Activated T-helper 1 cell treated with anti-CD3 and anti-CD28 coated beads, Interleukin-12 subunit alpha, Interleukin-12 subunit beta, Interleukin-2, Interleukin-4 antibody, amounts not matched to agents 30 ng/mL and 10 ng/mL and 1 ng/mL, durations not matched to agents 14 hours and 24 hours and 36 hours (primary cell): Measurements from ENCODE around the gene CD82. TPM values are rescaled to one million over a fixed set of nuclear protein-coding genes. Genes with fewer than 3 reads are reported as not detected.
"Not testable (repeated sequence)": the region's sequence is repeated elsewhere in the genome, so short reads cannot be mapped to it uniquely, and the experiment has no call there.

Source experiments
- DNase-seq: peaks from one replicate; pipeline ENCODE4 v3.0.0; 2021; ENCODE audit warnings: low spot score
- H3K27ac Mint-ChIP-seq: one replicate; pipeline ENCODE4 v1.8.0; 2021; ENCODE audit warnings: mild to moderate bottlenecking, mixed read lengths
- H3K27me3 Mint-ChIP-seq: one replicate; pipeline ENCODE4 v1.8.0; 2022; ENCODE audit warnings: mild to moderate bottlenecking, moderate library complexity, mixed read lengths; ENCODE audit not compliant: insufficient read depth
- H3K36me3 Mint-ChIP-seq: one replicate; pipeline ENCODE4 v1.8.0; 2021; ENCODE audit warnings: low read depth, mixed read lengths
- H3K4me1 Mint-ChIP-seq: one replicate; pipeline ENCODE4 v1.8.0; 2021; ENCODE audit warnings: low read depth, mixed read lengths
- H3K4me3 Mint-ChIP-seq: one replicate; pipeline ENCODE4 v1.8.0; 2021; ENCODE audit warnings: mild to moderate bottlenecking, moderate library complexity, mixed read lengths
- H3K9me3 Mint-ChIP-seq: one replicate; pipeline ENCODE4 v1.8.0; 2021; ENCODE audit warnings: mixed read lengths
- intact Hi-C: fragments of 100-400 bp; cut with micrococcal nuclease; formaldehyde crosslinking; loops from one replicate; pipeline ENCODE4 v1.15.1; 2024
- total RNA-seq: library from RNA; stranded (reverse); gene quantifications from 2 replicates; pipeline ENCODE4 v1.2.3, GENCODE V29; 2022

The CD82 gene
- total RNA-seq, 1 donor from 2014 or later: 500 TPM

DNA sequence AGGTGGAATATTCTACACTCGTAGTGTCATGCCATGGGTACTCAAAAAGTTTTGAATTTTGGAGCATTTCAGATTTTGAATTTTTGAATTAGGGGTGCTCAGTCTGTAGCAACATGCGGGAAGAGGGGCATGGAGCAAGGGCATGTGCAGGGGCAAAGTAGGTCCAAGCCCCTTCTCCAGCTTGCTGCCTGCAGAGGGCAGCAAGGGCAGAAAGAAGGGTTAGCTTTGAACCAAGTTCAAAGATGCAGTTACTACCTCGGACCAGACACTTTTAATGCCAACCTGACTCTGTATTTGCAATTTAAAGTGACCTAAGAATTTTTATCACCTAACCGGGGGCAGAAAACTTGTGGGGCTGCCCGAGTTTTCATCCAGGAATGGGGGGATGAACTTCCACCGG is 68.2 kb downstream of the CD82 start:
- peaks cover 2% of the 10 kb centered on the region for H3K36me3 Mint-ChIP-seq
- intact Hi-C loops: no loop called here

DNA sequence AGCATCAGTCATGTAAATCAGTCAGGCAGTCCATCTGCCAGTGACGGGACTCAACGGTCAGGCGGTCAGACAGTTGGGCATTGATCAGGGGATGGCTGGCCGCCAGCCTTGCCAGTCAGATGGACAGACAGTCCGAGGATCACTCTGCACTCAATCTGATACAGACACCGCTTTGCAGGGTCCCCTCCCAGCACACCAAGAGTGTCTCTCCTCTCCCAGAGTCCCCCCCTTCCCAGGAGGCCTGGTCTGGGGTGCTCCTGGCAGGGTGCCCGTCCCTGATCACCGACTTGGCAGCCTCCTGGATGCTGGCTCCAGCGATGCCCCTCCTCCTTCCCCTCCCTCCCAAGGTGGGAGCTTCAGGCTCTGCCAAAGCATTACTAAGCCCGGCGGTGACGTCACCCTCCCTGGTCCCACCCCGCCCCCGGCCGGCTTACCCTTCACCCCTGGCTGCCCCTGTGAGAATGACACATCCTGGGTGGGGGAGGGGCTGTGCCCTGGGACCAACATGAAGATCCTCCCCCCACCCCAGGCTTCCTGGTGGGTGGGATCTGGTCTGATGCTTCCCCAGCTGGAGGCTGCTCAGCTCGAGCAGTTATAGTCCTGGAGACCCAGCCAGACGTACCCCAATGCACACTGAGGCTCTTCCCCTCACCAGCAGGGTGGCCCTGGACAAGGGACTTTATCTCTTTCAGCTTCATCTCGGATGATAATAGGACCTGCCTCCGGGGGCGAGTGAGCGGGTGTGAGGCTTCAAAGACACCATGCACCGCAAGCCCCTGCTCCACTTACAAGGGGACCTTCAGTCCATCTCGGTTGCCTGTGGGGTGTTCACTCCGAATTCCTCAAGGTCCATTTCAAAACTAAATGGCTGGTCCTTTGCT is 69.2 kb downstream of the CD82 start:
- intact Hi-C loops: no loop called here
- H3K9me3 Mint-ChIP-seq: no peaks in the 10 kb centered on the region

More for the DNA sequence above, 68.2 kb downstream of the CD82 start:
- H3K27me3 Mint-ChIP-seq: peaks cover 17% of the 10 kb centered on the region
- DNase-seq: no peak
- peaks cover 8% of the 10 kb centered on the region for H3K4me1 Mint-ChIP-seq
- no peaks in the 10 kb centered on the region for H3K9me3 Mint-ChIP-seq
- H3K4me3 Mint-ChIP-seq: no peak overlapping the region
- H3K27ac Mint-ChIP-seq: no peak overlapping the region

DNA sequence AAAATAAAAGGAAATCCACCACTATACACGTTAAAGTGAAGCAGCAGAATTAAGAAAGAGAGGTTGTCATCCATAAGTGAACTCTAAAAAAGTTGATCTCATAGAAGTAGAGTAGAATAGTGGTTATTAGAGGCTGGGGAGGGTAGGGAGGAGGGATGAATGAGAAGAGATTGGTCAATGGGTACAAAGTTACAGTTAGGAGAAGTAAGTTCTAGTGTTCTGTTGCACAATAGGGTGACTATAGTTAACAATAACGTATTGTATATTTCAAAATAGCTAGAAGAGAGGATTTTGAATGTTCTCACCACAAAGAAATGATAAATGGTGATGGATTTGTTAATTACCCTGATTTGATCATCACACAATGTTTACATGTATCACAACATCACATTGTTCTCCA is 72.0 kb downstream of the CD82 start:
- peaks cover 7% of the 10 kb centered on the region for H3K9me3 Mint-ChIP-seq
- H3K27ac Mint-ChIP-seq: no peak overlapping the region
- H3K4me1 Mint-ChIP-seq: no peaks in the 10 kb centered on the region
- H3K36me3 Mint-ChIP-seq: peaks cover 2% of the 10 kb centered on the region
- no peak for DNase-seq
- intact Hi-C loops: no loop called here
- peaks cover 43% of the 10 kb centered on the region for H3K27me3 Mint-ChIP-seq
- no peak overlapping the region for H3K4me3 Mint-ChIP-seq

More for the DNA sequence above, 69.2 kb downstream of the CD82 start:
- Mint-ChIP-seq H3K4me3 (no peak overlapping the region), H3K27ac (no peak overlapping the region), H3K4me1 (no peaks in the 10 kb centered on the region), H3K27me3 (peaks cover 23% of the 10 kb centered on the region), H3K36me3 (peaks cover 2% of the 10 kb centered on the region)
- no peak for DNase-seq

DNA sequence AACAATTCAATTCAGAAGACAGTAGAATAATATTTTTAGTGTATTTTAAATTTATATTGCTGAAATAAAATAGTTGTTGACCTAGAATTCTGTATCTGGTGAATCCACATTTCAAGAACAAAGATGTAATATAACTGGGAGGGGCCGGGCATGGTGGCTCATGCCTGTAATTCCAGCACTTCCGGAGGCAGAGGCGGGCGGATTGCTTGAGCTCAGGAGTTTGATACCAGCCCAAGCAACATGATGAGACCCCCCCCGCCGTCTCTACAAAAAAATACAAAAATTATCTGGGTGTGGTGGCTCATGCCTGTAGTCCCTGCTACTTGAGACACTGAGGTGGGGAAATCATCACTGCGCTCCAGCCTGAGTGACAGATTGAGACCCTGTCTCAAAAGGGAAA is 72.6 kb downstream of the CD82 start:
- H3K4me1 Mint-ChIP-seq: no peaks in the 10 kb centered on the region
- H3K27ac Mint-ChIP-seq: no peak overlapping the region
- H3K36me3 Mint-ChIP-seq: peaks cover 5% of the 10 kb centered on the region
- peaks cover 13% of the 10 kb centered on the region for H3K9me3 Mint-ChIP-seq
- DNase-seq: no peak
- peaks cover 47% of the 10 kb centered on the region for H3K27me3 Mint-ChIP-seq
- no peak overlapping the region for H3K4me3 Mint-ChIP-seq
- intact Hi-C loops: no loop called here

DNA sequence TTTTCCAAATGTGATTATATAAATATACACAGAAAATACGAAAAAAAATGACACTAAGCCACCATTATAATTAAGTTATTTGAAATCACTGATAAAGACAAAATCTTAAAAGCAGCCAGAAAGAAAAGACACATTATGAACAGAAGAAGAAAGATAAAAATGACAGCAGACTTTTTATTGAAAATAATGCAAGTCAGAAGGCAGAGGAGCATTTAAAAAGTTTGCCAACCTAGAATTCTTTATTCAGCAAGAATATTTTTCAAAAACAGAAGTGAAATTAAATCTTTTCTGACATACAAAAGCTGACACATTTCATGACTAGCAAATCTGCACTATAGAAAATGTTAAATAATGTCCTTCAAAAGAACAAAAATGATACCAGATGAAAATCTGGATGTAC is 77.8 kb downstream of the CD82 start:
- Mint-ChIP-seq H3K27ac (no peak overlapping the region), H3K27me3 (peaks cover 68% of the 10 kb centered on the region)
- intact Hi-C loops: no loop called here

DNA sequence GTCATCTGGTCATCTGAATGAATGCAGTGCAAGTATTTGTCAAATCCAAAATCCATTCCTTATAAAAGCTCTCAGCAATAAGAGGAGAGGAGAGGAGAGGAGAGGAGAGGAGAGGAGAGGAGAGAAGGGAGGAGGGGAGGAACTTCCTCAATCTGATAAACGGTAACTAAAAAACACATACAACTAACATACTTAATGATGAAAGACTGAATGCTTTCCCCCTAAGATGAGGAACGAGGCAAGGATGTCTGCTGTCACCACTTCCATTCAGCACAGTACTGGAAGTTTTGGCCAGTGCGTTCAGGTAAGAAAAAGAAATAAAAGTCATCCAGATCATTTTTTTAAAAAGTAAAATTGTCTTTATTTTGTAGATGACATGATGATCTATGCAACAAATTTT is 80.4 kb downstream of the CD82 start:
- Mint-ChIP-seq H3K9me3 (peaks cover 30% of the 10 kb centered on the region), H3K36me3 (peaks cover 6% of the 10 kb centered on the region), H3K27ac (no peak overlapping the region), H3K4me1 (no peaks in the 10 kb centered on the region), H3K27me3 (peaks cover 62% of the 10 kb centered on the region), H3K4me3 (no peak overlapping the region)
- no peak for DNase-seq
- intact Hi-C loops: no loop called here

More for the DNA sequence above, 77.8 kb downstream of the CD82 start:
- H3K4me3 Mint-ChIP-seq: no peak overlapping the region
- no peaks in the 10 kb centered on the region for H3K4me1 Mint-ChIP-seq
- no peak for DNase-seq
- peaks cover 30% of the 10 kb centered on the region for H3K9me3 Mint-ChIP-seq
- peaks cover 6% of the 10 kb centered on the region for H3K36me3 Mint-ChIP-seq

DNA sequence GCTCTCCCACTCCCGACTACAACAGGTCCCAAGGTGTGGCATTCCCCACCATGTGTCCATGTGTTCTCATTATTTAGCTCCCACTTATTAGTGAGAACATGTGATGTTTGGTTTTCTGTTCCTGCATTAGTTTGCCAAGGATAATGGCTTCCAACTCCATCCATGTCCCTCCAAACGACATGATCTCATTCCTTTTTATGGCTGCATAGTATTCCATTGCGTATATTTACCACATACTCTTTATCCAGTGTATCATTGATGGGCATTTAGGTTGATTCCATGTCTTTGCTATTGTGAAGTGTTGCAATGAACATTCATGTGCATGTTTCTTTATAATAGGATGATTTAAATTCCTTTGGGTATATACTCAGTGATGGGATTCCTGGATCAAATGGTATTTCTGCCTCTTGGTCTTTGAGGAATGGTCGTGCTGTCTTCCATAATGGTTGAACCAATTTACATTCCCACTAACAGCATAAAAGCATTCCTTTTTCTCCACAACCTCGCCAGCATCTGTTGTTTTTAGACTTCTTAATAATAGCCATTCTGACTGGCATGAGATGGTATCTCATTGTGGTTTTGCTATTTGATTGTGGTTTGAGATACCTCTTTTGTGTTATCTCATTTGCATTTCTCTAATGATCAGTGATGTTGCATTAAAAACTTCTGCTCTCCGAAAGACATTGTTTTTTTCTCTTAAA is 81.9 kb downstream of the CD82 start:
- H3K36me3 Mint-ChIP-seq, DNase-seq, intact Hi-C loops, H3K4me1 Mint-ChIP-seq, H3K4me3 Mint-ChIP-seq, H3K27ac Mint-ChIP-seq: not testable (repeated sequence)
- peaks cover 22% of the 10 kb centered on the region for H3K9me3 Mint-ChIP-seq
- H3K27me3 Mint-ChIP-seq: peaks cover 64% of the 10 kb centered on the region

DNA sequence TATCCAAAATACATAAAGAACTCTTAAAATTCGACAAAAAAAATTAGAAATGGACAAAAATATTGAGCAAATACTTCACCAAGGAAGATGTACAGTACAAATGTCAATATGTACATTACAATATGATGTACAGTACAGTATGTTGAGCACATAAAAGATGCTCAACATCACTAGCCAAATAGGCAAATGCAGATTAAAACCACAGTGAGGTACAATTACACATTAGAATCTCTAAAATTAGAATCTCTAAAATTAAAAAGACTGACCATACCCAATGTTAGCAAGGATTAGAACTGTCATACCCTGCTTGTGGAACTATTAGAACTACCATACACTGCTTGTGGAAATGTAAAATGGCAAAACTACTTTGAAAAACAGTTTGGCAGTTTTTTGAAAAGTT is 82.6 kb downstream of the CD82 start:
- peaks cover 2% of the 10 kb centered on the region for H3K36me3 Mint-ChIP-seq
- H3K4me3 Mint-ChIP-seq: no peak overlapping the region
- no peak for DNase-seq
- H3K27me3 Mint-ChIP-seq: peaks cover 63% of the 10 kb centered on the region
- peaks cover 16% of the 10 kb centered on the region for H3K9me3 Mint-ChIP-seq
- intact Hi-C loops: no loop called here
- peaks cover 6% of the 10 kb centered on the region for H3K4me1 Mint-ChIP-seq
- H3K27ac Mint-ChIP-seq: no peak overlapping the region

DNA sequence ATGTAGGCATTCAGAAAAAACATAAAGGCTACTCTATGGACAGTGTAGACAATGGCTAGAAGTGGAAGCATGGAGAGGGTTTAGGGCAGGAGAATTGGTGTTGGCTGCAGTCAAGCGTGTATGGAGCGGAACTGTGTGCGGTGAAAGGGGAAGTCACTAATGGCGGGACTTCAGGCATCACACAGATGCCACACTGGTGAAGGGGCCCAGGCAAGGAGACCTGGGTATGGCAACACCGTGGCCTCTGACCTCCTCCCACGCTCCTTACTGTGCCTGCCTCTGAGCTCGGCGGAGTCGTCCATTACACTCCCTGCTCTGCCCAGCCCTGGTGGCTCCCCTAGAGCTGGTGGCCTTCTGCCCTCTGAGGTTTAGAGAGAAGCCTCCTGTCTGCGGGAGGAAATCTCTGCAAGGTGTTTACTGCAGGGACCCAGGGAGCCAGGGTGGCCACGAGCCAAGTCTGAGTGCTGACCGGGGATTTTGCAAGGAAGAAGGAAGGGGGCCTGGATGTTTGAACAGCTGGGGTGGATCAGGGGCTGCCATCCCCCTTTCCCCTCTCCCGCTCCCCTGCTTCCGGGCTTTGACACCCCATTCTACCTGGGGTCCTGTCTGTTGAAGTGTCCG is 86.2 kb downstream of the CD82 start:
- H3K9me3 Mint-ChIP-seq: peaks cover 7% of the 10 kb centered on the region
- H3K27ac Mint-ChIP-seq: no peak overlapping the region
- peaks cover 6% of the 10 kb centered on the region for H3K4me1 Mint-ChIP-seq
- DNase-seq: no peak
- H3K4me3 Mint-ChIP-seq: no peak overlapping the region
- intact Hi-C loops: no loop called here
- peaks cover 48% of the 10 kb centered on the region for H3K27me3 Mint-ChIP-seq
- peaks cover 2% of the 10 kb centered on the region for H3K36me3 Mint-ChIP-seq

DNA sequence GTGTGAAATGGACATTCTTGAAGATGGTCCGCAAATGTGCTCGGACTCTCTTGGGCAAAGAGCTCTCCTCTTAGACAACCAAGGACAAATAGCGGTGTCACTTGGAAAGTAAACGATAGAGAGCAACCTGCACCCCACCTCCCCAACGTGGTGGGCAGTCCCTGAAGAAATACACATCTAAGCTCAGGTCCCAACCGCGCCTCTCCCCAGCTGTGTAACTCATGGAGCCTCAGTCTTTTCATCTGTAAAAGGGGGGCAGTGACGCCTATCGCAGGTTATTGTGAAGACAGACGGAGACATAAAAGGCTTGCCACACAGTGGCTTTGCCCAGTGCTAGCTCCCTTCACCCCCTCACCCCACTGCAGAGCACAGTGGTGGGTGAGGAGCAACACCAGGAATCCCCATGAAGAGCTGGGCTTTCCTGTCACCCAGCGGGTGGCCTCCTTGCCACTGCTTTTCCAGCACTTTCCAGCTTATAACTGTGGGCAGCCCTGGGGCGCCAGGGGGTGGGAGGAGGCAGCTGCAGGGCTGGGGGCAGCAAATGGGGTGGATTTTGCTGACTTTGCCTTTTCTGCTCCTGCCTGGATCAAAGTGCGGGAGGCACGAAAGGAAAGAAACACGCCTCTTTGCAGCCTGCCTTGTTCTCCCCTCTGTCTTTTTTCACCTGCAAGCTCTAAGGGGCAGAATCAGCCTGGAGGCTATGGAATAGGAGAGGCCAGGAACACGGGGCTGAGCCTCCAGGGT is 87.6 kb downstream of the CD82 start:
- intact Hi-C loops: no loop called here
- Mint-ChIP-seq H3K9me3 (no peaks in the 10 kb centered on the region), H3K4me3 (no peak overlapping the region), H3K27ac (no peak overlapping the region), H3K36me3 (no peaks in the 10 kb centered on the region), H3K27me3 (peaks cover 36% of the 10 kb centered on the region), H3K4me1 (peaks cover 6% of the 10 kb centered on the region)
- no peak for DNase-seq

DNA sequence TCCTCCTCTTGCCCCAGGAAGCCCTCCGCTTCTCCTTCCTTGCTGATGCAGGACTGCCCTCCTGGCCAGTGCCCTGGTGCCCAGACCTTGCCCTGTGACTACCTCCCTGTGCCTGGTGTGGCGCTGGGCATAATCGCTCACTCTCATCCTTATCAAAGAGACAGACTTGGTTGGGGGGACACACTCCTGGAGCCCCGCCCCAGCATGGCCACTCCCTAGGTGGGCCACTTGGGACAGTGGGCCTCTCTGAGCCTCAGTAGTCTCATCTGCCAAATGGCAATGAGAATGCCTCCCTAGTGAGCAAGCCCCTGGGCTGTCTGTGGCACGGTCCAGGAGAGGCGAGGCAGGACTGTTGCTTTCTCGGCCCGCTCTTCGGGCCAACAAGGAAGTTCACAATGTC is 88.6 kb downstream of the CD82 start:
- Mint-ChIP-seq H3K27ac (no peak overlapping the region), H3K4me1 (peaks cover 15% of the 10 kb centered on the region), H3K27me3 (peaks cover 30% of the 10 kb centered on the region), H3K4me3 (no peak overlapping the region), H3K9me3 (no peaks in the 10 kb centered on the region), H3K36me3 (no peaks in the 10 kb centered on the region)
- DNase-seq: no peak
- intact Hi-C loops: no loop called here

DNA sequence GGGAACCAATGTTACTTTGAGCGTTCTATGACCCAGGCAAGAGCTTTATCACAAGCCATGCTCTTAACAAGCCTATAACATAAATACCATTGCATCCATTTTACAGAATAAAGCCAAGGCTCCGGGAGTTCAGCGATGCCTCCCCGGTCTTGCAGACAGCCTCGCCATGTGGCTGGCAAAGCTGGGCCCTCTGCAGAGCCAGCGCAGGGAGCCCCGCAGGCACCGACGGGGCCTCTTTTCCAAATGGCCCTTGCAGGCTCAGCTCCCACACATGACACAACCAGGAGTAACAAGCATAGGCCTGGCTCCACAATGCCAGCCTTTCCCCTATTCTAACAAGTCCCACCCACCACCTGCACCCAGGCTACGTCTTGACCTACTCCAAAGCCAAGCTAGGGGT is 89.1 kb downstream of the CD82 start:
- Mint-ChIP-seq H3K36me3 (no peaks in the 10 kb centered on the region), H3K27me3 (peaks cover 25% of the 10 kb centered on the region), H3K4me1 (peaks cover 20% of the 10 kb centered on the region), H3K27ac (no peak overlapping the region), H3K9me3 (no peaks in the 10 kb centered on the region), H3K4me3 (no peak overlapping the region)
- no peak for DNase-seq
- intact Hi-C loops: no loop called here
